Stomach (tissue), 9 donors: ENCODE data around the gene CETN1. TPM values are rescaled to one million over a fixed set of nuclear protein-coding genes. Genes with fewer than 3 reads are reported as not detected.
A peak's percentile ranks its signal among the peaks of the same experiment; 100 is the strongest.

Experiments used
- DNase-seq, 2 donors: peaks; one replicate each; pipeline versions ENCODE4 v3.0.0 to v3.0.0-alpha.2; 2013 to 2019
- H3K27ac ChIP-seq, 5 donors: fragments of 200-600 bp in 4 of 5; sonication (generic) in 4 of 5; one replicate each; pipeline ENCODE4 v1.5.1; 2013 to 2019; ENCODE audit warnings: mild to moderate bottlenecking in 1 of 5, moderate library complexity in 1 of 5
- H3K27me3 ChIP-seq, 3 donors: fragments of 200-600 bp; sonication (generic); one replicate each; pipeline ENCODE4 v1.5.1; 2017 to 2019; ENCODE audit warnings: mixed run types in 1 of 3
- H3K36me3 ChIP-seq, 4 donors: fragments of 200-600 bp; sonication (generic); 1 replicate in 3 of 4; 2 replicates in 1 of 4; pipeline ENCODE4 v1.5.1; 2016 to 2019
- H3K4me1 ChIP-seq, 4 donors: fragments of 200-600 bp; sonication (generic); one replicate each; pipeline ENCODE4 v1.5.1; 2016 to 2019
- H3K4me3 ChIP-seq, 4 donors: fragments of 200-600 bp; sonication (generic) in 3 of 4; one replicate each; pipeline ENCODE4 v1.5.1; 2016 to 2019; ENCODE audit warnings: mild to moderate bottlenecking in 1 of 4
- H3K9me3 ChIP-seq, 4 donors: fragments of 200-600 bp; sonication (generic); one replicate each; pipeline ENCODE4 v1.5.1; 2016 to 2019
- CTCF ChIP-seq, 7 experiments: fragments of 450-650 bp in 4 of 7; fragments of 200-600 bp in 3 of 7; sonication (generic) in 3 of 7; IDR thresholded peaks; one replicate each; pipeline ENCODE4 v1.5.1; 2016 to 2019; ENCODE audit warnings: antibody characterized with exemption in 7 of 7, control low read depth in 2 of 7, mild to moderate bottlenecking in 1 of 7
- EP300 ChIP-seq: sonication (generic); formaldehyde crosslinking; IDR thresholded peaks from one replicate; pipeline ENCODE4 v1.6.1; 2017; ENCODE audit warnings: antibody characterized with exemption
- POLR2A ChIP-seq, 4 donors: fragments of 450-650 bp; IDR thresholded peaks; one replicate each; pipeline ENCODE4 v1.6.1; 2016; ENCODE audit warnings: antibody characterized with exemption in 4 of 4, control low read depth in 2 of 4, mild to moderate bottlenecking in 1 of 4, moderate library complexity in 1 of 4
- POLR2AphosphoS5 ChIP-seq, 3 donors: sonication (generic); formaldehyde crosslinking; IDR thresholded peaks; one replicate each; pipeline ENCODE4 v1.6.1; 2016; ENCODE audit warnings: antibody characterized with exemption in 3 of 3
- WGBS, 5 donors: extraction: QIAGEN DNeasy Blood & Tissue Kit in 3 of 5; methylation state at CpG; one replicate each; pipeline versions ENCODE4 v1.1.5 to v1.1.7; 2013 to 2018; 5-methylcytosine and 5-hydroxymethylcytosine counted together
- intact Hi-C: fragments of 100-400 bp; cut with DNase I; formaldehyde crosslinking; loops from one replicate; pipeline ENCODE4 v1.15.1; 2023; ENCODE audit warnings: low total_unique reads
- polyA plus RNA-seq, 3 donors: library from polyadenylated mRNA; stranded (reverse); fragments of 200-250 nt; gene quantifications; one replicate each; pipeline ENCODE4 v1.2.3, GENCODE V29; 2013
- total RNA-seq, 5 donors: library from RNA; depleted of rRNA; stranded (reverse); fragments of >200 nt; gene quantifications; one replicate each; pipeline versions ENCODE4 v1.1.0 to v1.2.3, GENCODE V29; 2014 to 2016
- donor health status: healthy with polysubstance abuse.
- donor health status: Bipolar disorder and iron deficiency.
- donor health status: healthy.

Gene CETN1
- total and polyA plus RNA-seq, 8 donors = not detected

DNA sequence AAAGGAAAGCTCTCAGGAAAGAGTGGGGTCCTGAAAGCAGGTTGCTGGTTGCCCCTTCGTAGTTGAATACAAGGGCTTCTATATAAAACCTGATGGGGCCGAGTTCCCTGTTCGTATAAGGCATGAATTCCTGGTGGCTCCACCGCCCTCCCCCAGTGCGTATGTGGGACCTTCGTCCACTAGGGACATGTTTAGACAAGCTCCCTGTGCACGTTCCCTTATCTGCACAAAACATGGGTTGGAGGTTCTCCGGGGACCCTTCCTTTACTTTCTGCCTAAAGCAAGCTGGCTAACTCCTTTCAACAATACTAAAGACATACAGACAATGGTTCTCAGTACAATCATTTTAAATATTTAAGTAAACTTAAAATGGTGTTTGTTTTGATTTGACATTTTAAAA is 24.6 kb downstream of the CETN1 start:
- no peak for DNase-seq
- H3K36me3 ChIP-seq = no peaks in the 10 kb centered on the region
- H3K27me3 ChIP-seq = no peaks in the 10 kb centered on the region
- no peaks in the 10 kb centered on the region for H3K4me1 ChIP-seq
- no peak for TF ChIP-seq POLR2AphosphoS5 (IDR thresholded peaks at IDR 0.05)
- intact Hi-C loops = no loop called here
- no peak overlapping the region for H3K27ac ChIP-seq
- H3K9me3 ChIP-seq = no peaks in the 10 kb centered on the region
- no peak overlapping the region for H3K4me3 ChIP-seq
- 62 to 76% (median 74%) methylated on average over 8 of the region's 8 CpGs for WGBS, 5 donors

DNA sequence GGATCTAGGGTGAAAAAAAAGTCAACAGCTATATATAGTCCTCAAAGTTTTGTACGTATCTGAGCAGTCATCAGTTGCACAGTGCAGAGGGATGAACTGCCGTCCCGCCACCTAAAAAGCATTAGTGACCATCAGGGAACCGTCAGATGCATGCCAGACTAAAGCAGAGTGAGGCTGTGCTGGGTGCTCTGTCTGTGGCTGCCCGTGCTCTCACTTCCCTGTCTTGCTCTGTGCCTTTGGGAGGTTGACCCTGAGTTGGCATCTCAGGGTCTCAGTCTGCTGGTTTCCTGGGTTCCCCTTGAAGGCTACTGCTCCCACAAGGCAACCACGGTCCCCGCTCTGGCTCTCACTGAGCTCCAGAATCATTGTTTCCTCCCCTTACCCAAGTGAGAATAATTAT is 27.8 kb downstream of the CETN1 start:
- H3K4me3 ChIP-seq = no peak overlapping the region
- H3K27ac ChIP-seq = no peak overlapping the region
- H3K27me3 ChIP-seq = no peaks in the 10 kb centered on the region
- H3K9me3 ChIP-seq = no peaks in the 10 kb centered on the region
- no peak for TF ChIP-seq POLR2A (IDR thresholded peaks at IDR 0.05)
- WGBS, 5 donors = 75 to 94% (median 91%) methylated on average over 7 of the region's 7 CpGs
- no peak for DNase-seq
- H3K4me1 ChIP-seq = no peaks in the 10 kb centered on the region
- intact Hi-C loops = no loop called here
- H3K36me3 ChIP-seq = no peaks in the 10 kb centered on the region

DNA sequence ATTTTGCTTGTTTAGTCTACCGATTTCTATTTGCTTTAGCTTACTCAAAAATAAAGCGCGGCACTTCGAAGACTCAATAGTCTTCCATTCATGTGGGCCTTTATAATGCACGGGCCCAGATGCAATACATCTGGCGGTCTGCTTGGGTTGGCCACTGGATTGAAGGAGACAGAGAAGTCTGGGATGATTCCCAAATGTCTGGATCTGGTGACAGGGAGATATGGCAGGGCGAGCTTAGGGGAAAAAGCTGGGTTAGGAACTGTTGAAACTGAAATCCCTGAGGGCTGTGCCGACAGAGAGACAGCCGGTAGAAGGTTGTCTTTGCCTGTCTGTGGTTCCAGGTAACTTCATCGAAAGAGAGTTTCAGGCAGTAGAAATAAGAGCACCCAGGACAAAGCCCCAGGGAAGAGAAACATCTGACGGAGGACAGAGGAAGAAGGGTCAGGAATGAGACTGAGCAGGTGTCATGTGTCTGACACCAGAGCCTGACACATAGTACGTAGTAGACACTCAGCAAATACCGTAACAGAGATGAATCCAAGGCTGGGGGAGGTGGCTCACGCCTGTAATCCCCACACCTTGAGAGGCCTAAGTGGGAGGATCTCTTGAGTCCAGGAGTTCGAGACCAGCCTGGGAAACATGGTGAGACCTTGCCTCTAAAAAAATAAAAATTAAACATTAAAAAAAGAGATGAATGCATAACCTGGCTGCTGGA is 30.2 kb downstream of the CETN1 start:
- Histone ChIP-seq H3K4me3 (no peak overlapping the region), H3K36me3 (no peaks in the 10 kb centered on the region), H3K9me3 (no peaks in the 10 kb centered on the region), H3K27me3 (no peaks in the 10 kb centered on the region), H3K4me1 (no peaks in the 10 kb centered on the region), H3K27ac (no peak overlapping the region)
- intact Hi-C loops = no loop called here
- WGBS, 5 donors = 77 to 83% (median 81%) methylated on average over 15 of the region's 15 CpGs
- peak in 1 of 2 donors; percentile 48 for DNase-seq
- TF ChIP-seq EP300 (no peak), POLR2AphosphoS5 (IDR thresholded peaks at IDR 0.05) (no peak), CTCF (IDR thresholded peaks at IDR 0.05) (no peak), POLR2A (IDR thresholded peaks at IDR 0.05) (no peak)

DNA sequence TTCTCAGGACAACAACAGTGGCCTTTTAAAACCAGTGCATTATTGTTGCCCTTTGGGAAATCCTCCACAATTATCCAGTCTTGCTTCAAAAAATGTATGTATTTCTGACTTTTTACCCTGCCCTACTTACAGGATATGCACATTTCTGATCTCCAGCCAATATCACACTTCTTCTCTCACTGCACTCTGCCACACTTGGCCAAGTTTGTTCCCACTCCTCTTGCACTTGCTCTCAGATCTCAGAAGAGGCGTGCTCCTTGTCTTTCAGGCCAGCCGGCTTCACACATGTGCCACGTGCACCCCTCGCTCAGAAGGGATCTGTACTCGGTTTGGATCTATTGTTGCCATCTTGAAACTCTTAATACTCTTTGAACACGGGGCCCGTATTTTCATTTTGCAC is 32.0 kb downstream of the CETN1 start:
- intact Hi-C loops = no loop called here
- no peaks in the 10 kb centered on the region for H3K9me3 ChIP-seq
- 74 to 95% (median 89%) methylated on average over 7 of the region's 7 CpGs for WGBS, 5 donors
- DNase-seq = no peak
- no peak overlapping the region for H3K4me3 ChIP-seq
- TF ChIP-seq CTCF (IDR thresholded peaks at IDR 0.05) = no peak
- TF ChIP-seq POLR2AphosphoS5 (IDR thresholded peaks at IDR 0.05) = no peak
- TF ChIP-seq EP300 = no peak
- TF ChIP-seq POLR2A (IDR thresholded peaks at IDR 0.05) = no peak
- H3K27me3 ChIP-seq = no peaks in the 10 kb centered on the region
- no peaks in the 10 kb centered on the region for H3K36me3 ChIP-seq
- no peak overlapping the region for H3K27ac ChIP-seq
- H3K4me1 ChIP-seq = peaks cover 0 to 11% (median 3%) of the 10 kb centered on the region in 4 donors

DNA sequence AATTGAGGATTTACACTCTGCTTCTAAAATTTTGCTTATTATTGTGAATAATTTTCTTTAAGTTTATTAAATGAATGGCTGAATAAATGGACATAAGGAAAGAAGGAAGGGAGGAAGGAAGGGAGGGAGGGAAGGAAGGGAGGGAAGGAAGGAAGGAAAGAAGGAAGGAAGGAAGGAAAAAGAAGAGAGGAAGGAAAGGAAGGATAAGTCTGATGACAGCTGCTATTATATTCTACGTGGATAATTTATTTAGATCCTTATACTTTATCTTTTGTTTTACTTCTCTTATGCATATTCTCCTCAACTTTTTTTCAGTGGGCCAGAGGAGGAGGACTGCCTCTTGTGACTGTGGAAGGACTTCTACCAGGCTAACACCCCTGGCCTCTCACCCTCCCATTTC is 34.0 kb downstream of the CETN1 start:
- H3K9me3 ChIP-seq = no peaks in the 10 kb centered on the region
- peaks cover 0 to 11% (median 3%) of the 10 kb centered on the region in 4 donors for H3K4me1 ChIP-seq
- no peak for DNase-seq
- no peak overlapping the region for H3K4me3 ChIP-seq
- H3K36me3 ChIP-seq = no peaks in the 10 kb centered on the region
- intact Hi-C loops = no loop called here
- no peak for TF ChIP-seq POLR2A (IDR thresholded peaks at IDR 0.05)
- 67 to 90% (median 75%) methylated on average over 1 of the region's 1 CpG for WGBS, 5 donors
- H3K27me3 ChIP-seq = no peaks in the 10 kb centered on the region
- no peak overlapping the region for H3K27ac ChIP-seq

GRCh38 chr18:615092-615521 is 34.9 kb downstream of the CETN1 start:
- Histone ChIP-seq H3K36me3 (no peaks in the 10 kb centered on the region), H3K27me3 (no peaks in the 10 kb centered on the region), H3K4me3 (no peak overlapping the region), H3K9me3 (no peaks in the 10 kb centered on the region), H3K27ac (peak overlapping the region in 2 of 5 donors; percentile 4 to 17), H3K4me1 (peaks cover 0 to 11% (median 3%) of the 10 kb centered on the region in 4 donors)
- WGBS, 5 donors = 77 to 86% (median 82%) methylated on average over 5 of the region's 5 CpGs
- DNase-seq = no peak
- TF ChIP-seq POLR2A (IDR thresholded peaks at IDR 0.05) (no peak), CTCF (IDR thresholded peaks at IDR 0.05) (no peak), EP300 (no peak), POLR2AphosphoS5 (IDR thresholded peaks at IDR 0.05) (no peak)
- intact Hi-C loops = loop anchor here (5.0 kb wide), 1 partner anchor 328 kb away; no protein-coding TSS in a partner anchor
